Right lobe of liver (tissue), 4 donors: ENCODE data around the gene ZNF160.

Experiments used
- CTCF ChIP-seq, 4 donors: fragments of 200-600 bp in 3 of 4; fragments of 450-650 bp in 1 of 4; IDR thresholded peaks; one replicate each; pipeline versions ENCODE4 v1.5.1 to v1.8.0; 2016 to 2022; ENCODE audit warnings: antibody characterized with exemption in 4 of 4, mild to moderate bottlenecking in 2 of 4
- POLR2A ChIP-seq: fragments of 450-650 bp; IDR thresholded peaks from one replicate; pipeline ENCODE4 v1.6.1; 2017; ENCODE audit warnings: antibody characterized with exemption, mild to moderate bottlenecking
- donor health status: DM: no; HTN: no; CAD: no.
- donor health status: DM: no; HTN: no; CAD: no.
- donor health status: DM: no; HTN: yes; CAD: no.

GRCh38 chr19:53057904-53058580 is 45.2 kb downstream of the ZNF160 start:
- TF ChIP-seq POLR2A: no peak
- TF ChIP-seq CTCF (IDR thresholded peaks at IDR 0.05): no peak
